NCI-H446 treated with DMSO at 0.1 percent for 48 hours (cell line): Measurements from ENCODE around the gene BLCAP.
"Not testable (repeated sequence)": the region's sequence is repeated elsewhere in the genome, so short reads cannot be mapped to it uniquely, and the experiment has no call there.

Experiments
- DNase-seq: peaks from one replicate; lab custom pipeline; 2025; lab: John Stamatoyannopoulos, UW

BLCAP gene

DNA sequence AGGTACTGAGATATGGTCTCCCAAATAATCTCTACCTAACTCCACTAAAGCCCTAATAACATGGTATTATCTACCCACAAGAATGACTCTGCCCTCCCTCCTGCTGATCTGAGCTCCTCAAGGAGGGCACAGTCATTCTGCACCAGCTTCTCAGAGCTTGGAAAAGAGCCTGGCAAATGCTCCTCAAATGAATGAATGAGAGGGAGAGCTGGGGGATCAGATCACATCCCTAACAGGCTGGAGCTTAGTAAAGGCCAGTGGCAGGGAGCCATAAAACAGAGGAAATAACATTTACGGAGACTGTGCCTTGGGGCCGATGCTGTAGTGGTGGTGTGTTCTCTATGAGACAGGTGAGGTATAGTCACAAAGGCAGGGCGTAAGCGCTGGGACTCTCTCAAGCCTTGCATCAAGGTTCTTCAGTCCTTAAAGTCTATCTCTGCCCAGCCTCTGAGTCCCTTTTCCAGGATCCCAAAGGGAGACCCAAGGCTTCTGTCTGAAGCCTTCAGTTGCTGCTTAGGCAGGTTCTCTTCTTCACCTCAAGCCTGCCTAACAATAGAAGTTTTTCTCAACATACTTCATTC, 13.8 kb downstream of the BLCAP start:
- DNase-seq = no peak

- peak; percentile 6 for DNase-seq
These were observed 15.9 kb downstream of the BLCAP start for GRCh38 chr20:37511610-37512275.

GRCh38 chr20:37510226-37510625, 17.4 kb downstream of the BLCAP start:
- DNase-seq = no peak

- no peak for DNase-seq
These were observed 21.4 kb downstream of the BLCAP start for GRCh38 chr20:37506152-37506725.

DNA sequence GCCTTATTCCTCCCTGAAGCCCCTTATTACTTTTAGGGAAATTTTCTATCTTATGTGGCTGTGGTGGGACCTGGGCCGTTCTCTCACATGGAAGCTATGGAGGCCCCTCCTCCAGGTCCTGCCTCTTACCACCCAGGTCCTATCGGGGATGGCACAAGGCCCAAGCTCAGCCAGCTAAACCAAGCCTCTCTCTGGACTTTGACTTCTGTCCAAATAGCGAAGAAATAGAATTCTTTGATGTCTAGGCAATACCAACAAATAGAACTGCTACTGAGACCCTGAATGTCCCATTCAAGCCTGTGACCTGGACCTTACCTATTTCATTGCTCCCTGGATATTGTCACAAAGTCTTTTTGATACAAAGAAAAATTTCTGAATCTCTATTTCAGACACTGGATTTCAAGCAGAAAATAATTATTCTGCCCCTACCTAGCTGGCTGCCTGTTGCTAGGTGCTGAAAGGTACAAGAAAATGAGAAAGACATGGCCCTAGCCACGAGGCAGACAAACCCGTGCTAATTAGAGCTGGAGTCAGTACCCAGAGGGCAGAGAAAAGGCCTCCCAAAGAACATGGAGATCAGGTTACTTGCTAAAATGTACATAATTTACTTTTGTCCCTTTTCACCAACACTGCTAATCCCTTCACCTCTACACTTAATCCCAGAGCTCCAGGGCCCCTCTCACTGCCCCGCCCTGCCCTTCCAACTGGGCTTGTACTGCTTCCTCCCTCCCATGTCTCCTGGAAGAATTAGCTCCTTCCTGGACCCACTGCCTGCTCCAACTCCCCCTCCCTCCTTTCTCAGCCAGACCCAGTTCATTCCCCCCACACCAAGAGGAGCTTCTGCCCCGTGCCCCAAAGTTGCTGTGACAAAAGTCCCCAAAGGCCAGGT, 22.2 kb downstream of the BLCAP start:
- no peak for DNase-seq

DNA sequence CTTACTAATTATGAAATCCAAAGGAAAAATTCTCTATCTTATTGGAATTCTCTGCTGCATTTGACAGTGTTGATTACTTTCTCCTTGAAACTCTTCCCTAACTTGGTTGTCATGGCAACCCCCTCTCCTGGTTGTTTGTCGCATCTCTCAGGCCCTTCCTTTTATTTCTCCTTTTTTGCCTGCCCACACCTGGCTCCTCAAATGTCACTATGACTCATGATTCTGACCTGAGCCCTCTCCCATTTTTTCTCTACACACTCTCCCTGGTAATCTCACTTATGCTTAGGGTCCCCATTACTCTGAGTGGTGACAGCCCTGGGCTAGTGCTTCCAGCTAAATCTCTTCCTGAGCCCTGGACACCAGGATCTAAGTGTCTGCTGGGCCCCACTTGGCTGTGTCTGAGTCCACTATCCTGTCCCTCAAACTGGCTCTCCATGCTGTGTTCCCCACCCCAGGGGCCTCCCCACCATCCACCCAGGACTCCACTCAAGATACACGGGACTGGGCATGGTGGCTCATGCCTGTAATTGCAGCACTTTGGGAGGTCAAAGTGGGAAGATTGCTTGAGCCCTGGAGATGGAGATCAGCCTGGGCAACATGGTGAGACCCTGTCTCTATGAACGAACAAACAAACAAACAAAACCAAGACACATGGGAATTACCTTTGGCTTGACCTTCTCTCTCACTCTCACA, 23.1 kb downstream of the BLCAP start:
- no peak for DNase-seq

DNA sequence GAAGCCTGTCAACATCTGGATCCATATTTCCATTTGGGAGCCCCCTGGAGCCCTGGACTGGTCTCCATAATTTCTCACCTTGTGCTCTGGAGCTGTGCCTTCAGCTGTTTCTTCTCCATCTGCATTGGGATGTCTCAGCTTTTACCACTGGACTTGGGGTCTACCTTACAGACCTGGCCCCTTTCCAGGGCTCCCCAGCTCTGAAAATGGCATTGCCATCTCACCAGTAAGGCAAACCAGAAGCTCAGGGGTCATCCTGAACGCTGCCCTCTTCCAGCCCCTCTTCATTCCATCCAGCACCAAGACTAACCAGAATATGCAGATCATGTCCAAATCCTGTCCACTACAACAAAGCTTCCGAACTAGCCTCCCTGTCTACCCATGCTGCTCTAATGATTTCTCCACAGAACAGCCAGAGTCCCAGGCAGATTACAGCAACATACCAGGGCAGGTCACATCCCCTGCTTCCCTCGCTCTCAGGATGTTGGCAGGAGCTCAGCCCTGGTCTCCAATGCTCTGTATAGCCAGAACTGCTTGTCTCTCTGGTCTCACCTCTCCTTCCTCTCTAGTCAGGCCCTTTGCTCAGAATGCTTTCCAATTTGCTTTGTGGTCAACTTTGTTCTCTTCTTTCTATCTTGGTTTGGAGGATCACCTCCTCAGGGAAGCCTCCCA, 24.3 kb downstream of the BLCAP start:
- no peak for DNase-seq

- DNase-seq = no peak
These were observed 25.0 kb downstream of the BLCAP start for GRCh38 chr20:37502654-37503053.

DNA sequence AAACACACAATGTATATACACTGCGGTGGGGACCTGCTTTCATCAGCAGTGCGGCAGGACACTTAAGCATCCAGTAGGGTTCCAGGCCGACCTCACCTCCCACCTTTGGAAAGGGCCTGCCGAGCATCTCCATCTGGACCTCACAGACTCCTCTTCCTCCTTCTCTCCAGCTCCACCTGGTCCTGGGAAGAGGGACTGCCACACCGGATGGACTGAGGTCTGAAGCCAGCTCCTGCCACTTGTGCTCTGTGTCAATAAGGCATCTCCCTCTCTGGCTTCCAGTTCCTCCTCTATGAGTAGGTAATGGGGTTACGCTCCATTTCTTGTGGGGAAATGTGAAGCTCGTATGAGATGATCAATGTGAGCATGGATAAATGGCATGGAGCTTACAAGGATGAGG, 25.7 kb downstream of the BLCAP start:
- DNase-seq = no peak

GRCh38 chr20:37500311-37500710, 27.4 kb downstream of the BLCAP start:
- no peak for DNase-seq

- DNase-seq = no peak
These were observed 29.5 kb downstream of the BLCAP start for GRCh38 chr20:37498066-37498665.

GRCh38 chr20:37494796-37495195, 32.9 kb downstream of the BLCAP start:
- DNase-seq = no peak

- DNase-seq = no peak
These were observed 33.4 kb downstream of the BLCAP start for GRCh38 chr20:37494301-37494700.

GRCh38 chr20:37492945-37493344, 34.7 kb downstream of the BLCAP start:
- no peak for DNase-seq

GRCh38 chr20:37492096-37492625, 35.5 kb downstream of the BLCAP start:
- DNase-seq = no peak

DNA sequence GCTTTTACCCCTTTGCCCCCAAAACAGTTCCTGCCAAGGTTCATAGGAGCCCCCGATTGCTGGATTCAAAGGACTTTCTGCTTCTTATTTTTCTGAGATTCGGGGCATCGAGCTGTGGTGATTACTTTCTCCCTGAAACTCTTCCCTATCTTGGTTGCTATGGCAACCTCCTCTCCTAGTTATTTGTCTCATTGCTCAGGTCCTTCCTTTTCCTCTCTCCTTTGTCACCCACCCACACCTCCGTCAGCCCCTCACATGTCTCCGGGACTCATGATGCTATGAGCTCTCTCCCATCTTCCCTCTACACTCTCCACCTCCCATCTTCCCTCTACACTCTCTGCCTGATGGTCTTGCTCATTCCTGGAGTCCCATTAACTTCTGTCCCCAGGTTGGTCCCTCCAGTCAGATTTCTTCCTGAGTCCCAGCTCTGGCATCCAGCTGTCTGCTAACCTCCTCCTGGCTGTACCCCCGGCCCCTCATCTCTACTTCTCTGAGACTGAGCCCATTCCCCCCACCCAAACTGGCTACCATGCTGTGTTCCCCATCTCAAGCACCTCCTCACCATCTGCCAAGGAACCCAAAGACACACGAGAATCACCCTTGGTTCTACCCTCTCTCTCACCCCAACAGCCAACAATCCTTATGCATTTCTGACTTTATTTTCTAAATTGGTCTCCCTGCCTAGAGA, 36.9 kb downstream of the BLCAP start:
- DNase-seq = no peak

DNA sequence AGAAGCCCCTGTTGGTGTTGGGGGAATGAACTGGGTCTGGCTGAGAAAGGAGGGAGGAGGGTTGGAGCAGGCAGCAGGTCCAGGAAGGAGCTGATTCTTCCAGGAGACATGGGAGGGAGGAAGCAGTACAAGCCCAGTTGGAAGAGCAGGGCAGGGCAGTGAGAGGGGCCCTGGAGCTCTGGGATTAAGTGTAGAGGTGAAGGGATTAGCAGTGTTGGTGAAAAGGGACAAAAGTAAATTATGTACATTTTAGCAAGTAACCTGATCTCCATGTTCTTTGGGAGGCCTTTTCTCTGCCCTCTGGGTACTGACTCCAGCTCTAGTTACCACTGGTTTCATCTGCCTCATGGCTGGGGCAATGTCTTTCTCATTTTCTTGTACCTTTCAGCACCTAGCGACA, 41.5 kb downstream of the BLCAP start:
- not testable (repeated sequence) for DNase-seq

GRCh38 chr20:37484331-37484730, 43.3 kb downstream of the BLCAP start:
- no peak for DNase-seq

- DNase-seq = no peak
These were observed 46.1 kb downstream of the BLCAP start for GRCh38 chr20:37481610-37482009.

GRCh38 chr20:37480919-37481318, 46.8 kb downstream of the BLCAP start:
- no peak for DNase-seq
